HPDE6-E6E7 (cell line): Measurements from ENCODE around the gene GALNT1.

Experiments
- DNase-seq: peaks from one replicate; pipeline ENCODE4 v3.0.0; 2011; ENCODE audit warnings: missing footprints; ENCODE audit errors: extremely low spot score

Gene GALNT1

GRCh38 chr18:35673682-35674081 is 92.1 kb downstream of the GALNT1 start:
- DNase-seq, result no peak

GRCh38 chr18:35680139-35680551 is 98.6 kb downstream of the GALNT1 start:
- DNase-seq, result no peak

GRCh38 chr18:35682281-35682867 is 100.8 kb downstream of the GALNT1 start:
- DNase-seq, result no peak

- no peak for DNase-seq
These were observed 101.5 kb downstream of the GALNT1 start for GRCh38 chr18:35683021-35683420.

GRCh38 chr18:35688757-35689156 is 107.2 kb downstream of the GALNT1 start:
- DNase-seq, result peak; percentile 2

- no peak for DNase-seq
These were observed 108.2 kb downstream of the GALNT1 start for GRCh38 chr18:35689728-35690127.

GRCh38 chr18:35691625-35692024 is 110.1 kb downstream of the GALNT1 start:
- DNase-seq, result no peak

GRCh38 chr18:35692866-35693265 is 111.3 kb downstream of the GALNT1 start:
- no peak for DNase-seq

GRCh38 chr18:35693829-35694228 is 112.3 kb downstream of the GALNT1 start:
- DNase-seq, result no peak

GRCh38 chr18:35694808-35695207 is 113.3 kb downstream of the GALNT1 start:
- DNase-seq, result no peak

GRCh38 chr18:35695384-35695783 is 113.8 kb downstream of the GALNT1 start:
- no peak for DNase-seq

GRCh38 chr18:35695803-35696202 is 114.3 kb downstream of the GALNT1 start:
- DNase-seq, result no peak

- no peak for DNase-seq
These were observed 114.8 kb downstream of the GALNT1 start for GRCh38 chr18:35696307-35696706.

GRCh38 chr18:35697869-35698268 is 116.3 kb downstream of the GALNT1 start:
- no peak for DNase-seq

GRCh38 chr18:35703043-35703688 is 121.6 kb downstream of the GALNT1 start:
- no peak for DNase-seq

- DNase-seq, result no peak
These were observed 124.4 kb downstream of the GALNT1 start for GRCh38 chr18:35705988-35706387.

- DNase-seq, result no peak
These were observed 125.7 kb downstream of the GALNT1 start for GRCh38 chr18:35707247-35707646.

GRCh38 chr18:35707674-35708073 is 126.1 kb downstream of the GALNT1 start:
- no peak for DNase-seq

GRCh38 chr18:35710581-35710980 is 129.0 kb downstream of the GALNT1 start:
- no peak for DNase-seq

- no peak for DNase-seq
These were observed 129.7 kb downstream of the GALNT1 start for GRCh38 chr18:35711227-35711626.

- DNase-seq, result no peak
These were observed 132.0 kb downstream of the GALNT1 start for GRCh38 chr18:35713545-35713944.

GRCh38 chr18:35714539-35714938 is 133.0 kb downstream of the GALNT1 start:
- DNase-seq, result no peak

GRCh38 chr18:35715139-35715538 is 133.6 kb downstream of the GALNT1 start:
- no peak for DNase-seq
